ENCODE results near the gene TLE7.

TLE7 gene

DNA sequence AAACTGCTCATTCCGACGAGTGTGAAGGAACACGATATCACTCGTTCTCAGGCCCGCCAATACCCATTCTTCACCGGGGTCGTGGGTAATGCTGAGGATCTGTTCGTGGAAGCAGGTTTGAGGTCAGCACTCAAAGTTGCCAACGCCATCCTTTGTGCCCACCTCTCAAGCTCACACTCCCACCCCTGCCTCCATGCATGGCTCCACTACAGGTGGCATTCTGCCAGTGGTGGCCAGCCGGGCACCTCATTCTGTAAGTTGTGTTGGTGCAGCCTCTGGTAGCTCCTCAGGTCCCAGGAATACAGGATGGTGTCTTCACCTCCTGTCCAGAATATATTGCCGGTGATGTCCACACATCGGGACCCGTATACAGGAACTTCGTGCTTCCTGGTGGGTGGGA lies 10.7 kb downstream of the TLE7 start:
- Histone ChIP-seq H3K79me2 (ENCODE audit: low read length) (no peaks in the 10 kb centered on the region), H4K20me1 (ENCODE audit: insufficient read depth, low read length) (no peaks in the 10 kb centered on the region), H3K9ac (ENCODE audit: low read length) (no peak overlapping the region), H3K4me2 (ENCODE audit: low read depth, low read length) (no peak overlapping the region), H3K36me3 (replicated peaks; ENCODE audit: insufficient read depth, low read length) (no peaks in the 10 kb centered on the region), H3K27me3 (replicated peaks; ENCODE audit: insufficient read depth, low read length) (peaks cover 50% of the 10 kb centered on the region), H3K4me3 (ENCODE audit: low read length) (no peak overlapping the region), H3K4me1 (ENCODE audit: low read length) (no peaks in the 10 kb centered on the region), H2AFZ (ENCODE audit: low read length) (no peak overlapping the region), H3F3A (ENCODE audit: insufficient read depth, low read length) (no peaks in the 10 kb centered on the region), H3K9me2 (replicated peaks; ENCODE audit: insufficient read depth, low read length) (no peaks in the 10 kb centered on the region), H3K27ac (ENCODE audit: low read length) (no peak overlapping the region), H3K9me3 (replicated peaks; ENCODE audit: insufficient read depth, low read length) (no peaks in the 10 kb centered on the region)
- no peak for DNase-seq
- no peak for TF ChIP-seq EZH2 (optimal IDR thresholded peaks at IDR 0.05; ENCODE audit: low read depth, low read length)
- TF ChIP-seq, protein P1, sequence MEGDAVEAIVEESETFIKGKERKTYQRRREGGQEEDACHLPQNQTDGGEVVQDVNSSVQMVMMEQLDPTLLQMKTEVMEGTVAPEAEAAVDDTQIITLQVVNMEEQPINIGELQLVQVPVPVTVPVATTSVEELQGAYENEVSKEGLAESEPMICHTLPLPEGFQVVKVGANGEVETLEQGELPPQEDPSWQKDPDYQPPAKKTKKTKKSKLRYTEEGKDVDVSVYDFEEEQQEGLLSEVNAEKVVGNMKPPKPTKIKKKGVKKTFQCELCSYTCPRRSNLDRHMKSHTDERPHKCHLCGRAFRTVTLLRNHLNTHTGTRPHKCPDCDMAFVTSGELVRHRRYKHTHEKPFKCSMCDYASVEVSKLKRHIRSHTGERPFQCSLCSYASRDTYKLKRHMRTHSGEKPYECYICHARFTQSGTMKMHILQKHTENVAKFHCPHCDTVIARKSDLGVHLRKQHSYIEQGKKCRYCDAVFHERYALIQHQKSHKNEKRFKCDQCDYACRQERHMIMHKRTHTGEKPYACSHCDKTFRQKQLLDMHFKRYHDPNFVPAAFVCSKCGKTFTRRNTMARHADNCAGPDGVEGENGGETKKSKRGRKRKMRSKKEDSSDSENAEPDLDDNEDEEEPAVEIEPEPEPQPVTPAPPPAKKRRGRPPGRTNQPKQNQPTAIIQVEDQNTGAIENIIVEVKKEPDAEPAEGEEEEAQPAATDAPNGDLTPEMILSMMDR (IDR thresholded peaks at IDR 0.05; ENCODE audit: low read length) = no peak
- TF ChIP-seq EZH2phosphoT487 (IDR thresholded peaks at IDR 0.05; ENCODE audit: low read length) = no peak

DNA sequence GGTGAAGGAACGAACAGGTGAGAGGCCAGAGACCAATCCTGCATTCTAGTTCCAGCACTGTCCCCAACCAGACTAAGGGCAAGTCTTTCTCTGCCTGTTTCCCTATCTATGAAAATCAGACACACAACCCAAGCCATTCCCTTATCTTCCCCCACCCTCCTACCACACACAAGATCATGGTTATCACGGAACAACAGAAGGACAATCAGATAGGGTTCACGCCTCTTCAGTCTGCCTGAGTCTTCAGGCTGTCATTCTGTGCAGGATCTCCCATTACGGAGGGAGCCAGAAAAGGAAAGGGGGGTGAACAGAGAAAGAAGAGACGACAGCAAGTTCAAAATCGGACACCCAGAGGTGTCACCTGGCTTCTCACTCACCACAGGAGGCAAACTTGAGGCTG lies 11.1 kb downstream of the TLE7 start:
- TF ChIP-seq EZH2 (optimal IDR thresholded peaks at IDR 0.05; ENCODE audit: low read depth, low read length) = no peak
- TF ChIP-seq, protein P1 (IDR thresholded peaks at IDR 0.05; ENCODE audit: low read length) = no peak
- TF ChIP-seq EZH2phosphoT487 (IDR thresholded peaks at IDR 0.05; ENCODE audit: low read length) = no peak
- Histone ChIP-seq H3K79me2 (ENCODE audit: low read length) (no peaks in the 10 kb centered on the region), H2AFZ (ENCODE audit: low read length) (no peak overlapping the region), H3F3A (ENCODE audit: insufficient read depth, low read length) (no peaks in the 10 kb centered on the region), H3K9me3 (replicated peaks; ENCODE audit: insufficient read depth, low read length) (no peaks in the 10 kb centered on the region), H3K4me2 (ENCODE audit: low read depth, low read length) (no peak overlapping the region), H3K27me3 (replicated peaks; ENCODE audit: insufficient read depth, low read length) (peaks cover 54% of the 10 kb centered on the region), H3K27ac (ENCODE audit: low read length) (no peak overlapping the region), H3K36me3 (replicated peaks; ENCODE audit: insufficient read depth, low read length) (no peaks in the 10 kb centered on the region), H4K20me1 (ENCODE audit: insufficient read depth, low read length) (no peaks in the 10 kb centered on the region), H3K9ac (ENCODE audit: low read length) (no peak overlapping the region), H3K4me1 (ENCODE audit: low read length) (no peaks in the 10 kb centered on the region), H3K9me2 (replicated peaks; ENCODE audit: insufficient read depth, low read length) (no peaks in the 10 kb centered on the region), H3K4me3 (ENCODE audit: low read length) (no peak overlapping the region)
- DNase-seq = no peak

DNA sequence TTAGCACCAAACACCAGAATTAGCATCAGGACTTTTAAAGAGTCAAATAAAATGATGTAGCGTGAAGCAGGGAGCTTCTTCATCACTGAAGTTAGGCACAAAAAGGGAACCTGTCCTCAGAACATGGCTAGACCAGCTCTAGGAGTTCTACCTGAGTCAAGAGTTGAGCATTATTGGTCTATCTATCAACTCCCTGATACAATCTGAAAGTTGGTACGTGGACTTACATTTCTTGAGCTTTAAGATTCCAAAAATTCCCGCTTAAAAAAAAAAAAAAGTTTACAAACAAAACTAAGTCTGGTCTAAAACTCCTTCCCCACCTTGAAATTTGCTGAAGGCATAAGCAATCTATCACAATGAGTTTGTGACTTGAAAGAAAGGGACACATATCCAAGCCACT lies 12.3 kb downstream of the TLE7 start:
- TF ChIP-seq EZH2phosphoT487 (IDR thresholded peaks at IDR 0.05; ENCODE audit: low read length) (no peak), EZH2 (optimal IDR thresholded peaks at IDR 0.05; ENCODE audit: low read depth, low read length) (no peak)
- TF ChIP-seq, protein P1 (IDR thresholded peaks at IDR 0.05; ENCODE audit: low read length) = no peak
- H3K4me1 ChIP-seq (ENCODE audit: low read length) = no peaks in the 10 kb centered on the region
- H3K9me3 ChIP-seq (replicated peaks; ENCODE audit: insufficient read depth, low read length) = no peaks in the 10 kb centered on the region
- no peak overlapping the region for H3K9ac ChIP-seq (ENCODE audit: low read length)
- no peak for DNase-seq
- H3K79me2 ChIP-seq (ENCODE audit: low read length) = no peaks in the 10 kb centered on the region
- H3F3A ChIP-seq (ENCODE audit: insufficient read depth, low read length) = no peaks in the 10 kb centered on the region
- H3K9me2 ChIP-seq (replicated peaks; ENCODE audit: insufficient read depth, low read length) = no peaks in the 10 kb centered on the region
- no peak overlapping the region for H3K4me2 ChIP-seq (ENCODE audit: low read depth, low read length)
- H3K27ac ChIP-seq (ENCODE audit: low read length) = no peak overlapping the region
- no peak overlapping the region for H2AFZ ChIP-seq (ENCODE audit: low read length)
- no peaks in the 10 kb centered on the region for H4K20me1 ChIP-seq (ENCODE audit: insufficient read depth, low read length)
- no peaks in the 10 kb centered on the region for H3K36me3 ChIP-seq (replicated peaks; ENCODE audit: insufficient read depth, low read length)
- no peak overlapping the region for H3K4me3 ChIP-seq (ENCODE audit: low read length)
- peaks cover 64% of the 10 kb centered on the region for H3K27me3 ChIP-seq (replicated peaks; ENCODE audit: insufficient read depth, low read length)

Data from MM.1S (cell line).